ENCODE data around the gene ITPR1. TPM values are rescaled to one million over a fixed set of nuclear protein-coding genes. Genes with fewer than 3 reads are reported as not detected.

Gene ITPR1
- total RNA-seq, 2 donors from 2014 or later: 8.9 to 21.2 TPM

DNA sequence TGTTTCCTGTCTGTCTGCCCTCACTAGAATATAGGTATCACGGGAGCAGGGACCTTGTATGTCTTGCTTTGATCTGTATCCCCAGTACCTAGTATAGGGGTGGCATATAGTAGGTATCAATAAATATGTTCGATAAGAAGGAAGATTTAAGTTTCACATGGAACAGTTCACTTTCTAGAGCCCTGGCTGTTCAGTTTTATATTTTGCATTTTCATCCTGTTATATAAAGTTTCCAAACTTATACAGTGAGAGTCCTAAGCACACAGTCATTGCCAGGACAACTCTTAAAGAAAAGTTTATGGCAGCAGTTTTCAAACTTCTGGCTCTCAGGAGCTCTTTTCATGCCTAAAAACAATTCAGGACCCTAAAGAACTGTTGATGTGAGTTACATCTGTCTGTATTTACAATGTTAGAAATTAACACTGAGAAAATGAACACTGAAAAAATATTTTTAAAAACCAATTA, 13.4 kb downstream of the ITPR1 start:
- DNase-seq: no peak
- no peak for ATAC-seq
- intact Hi-C loops (cut with DNase I, micrococcal nuclease): no loop called here

DNA sequence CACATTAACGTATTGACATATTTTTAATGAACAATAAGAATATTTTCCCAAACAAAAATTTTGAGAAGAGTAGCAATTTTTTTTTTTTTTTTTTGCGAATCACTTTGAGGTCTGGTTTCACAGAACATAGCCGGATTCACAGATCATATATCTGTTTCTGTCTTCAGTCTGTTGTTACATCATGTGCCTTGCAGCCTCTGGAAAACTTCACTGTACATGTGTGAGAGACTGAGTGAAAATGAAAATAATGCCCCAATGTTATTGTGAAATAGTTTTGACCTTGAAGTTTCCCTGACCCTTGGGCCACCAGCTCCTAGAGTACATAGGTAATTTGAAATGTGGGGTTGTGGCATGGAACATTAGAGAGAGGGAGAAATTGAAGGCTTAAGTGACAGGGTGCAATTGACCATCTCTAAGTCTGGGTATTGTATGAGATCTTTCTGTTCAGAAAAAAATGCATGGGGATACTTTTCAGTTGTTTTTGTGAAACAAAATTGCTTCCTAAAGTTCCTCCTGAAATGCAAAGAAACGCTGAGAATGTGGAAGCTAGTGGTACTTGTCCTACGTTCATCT, 14.0 kb downstream of the ITPR1 start:
- ATAC-seq (no peak), DNase-seq (no peak)
- intact Hi-C loops (cut with DNase I, micrococcal nuclease): no loop called here

- ATAC-seq: no peak
- intact Hi-C loops (cut with DNase I, micrococcal nuclease): no loop called here
- no peak for DNase-seq
These were observed 15.2 kb downstream of the ITPR1 start for GRCh38 chr3:4508048-4508981.

DNA sequence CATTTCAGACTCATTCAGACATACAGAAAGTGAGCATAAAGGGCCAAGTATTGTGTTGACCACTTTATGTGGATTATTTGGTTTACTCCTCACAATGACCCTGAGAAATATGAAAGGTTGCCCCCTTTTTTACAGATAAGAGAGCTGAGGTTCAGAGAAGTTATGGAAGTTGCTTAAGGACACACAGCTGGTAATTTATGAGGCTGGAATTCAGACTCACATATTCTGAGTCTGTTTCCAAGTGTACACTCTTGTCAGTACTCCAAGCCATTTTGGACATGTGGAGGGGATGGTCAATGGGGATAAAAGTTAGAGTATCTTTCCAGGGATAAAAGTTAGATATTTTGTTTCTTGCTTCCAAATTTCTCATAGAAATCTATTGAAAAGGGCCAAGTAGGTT, 15.9 kb downstream of the ITPR1 start:
- intact Hi-C loops (cut with DNase I, micrococcal nuclease): no loop called here
- DNase-seq (no peak), ATAC-seq (no peak)

GRCh38 chr3:4509983-4510755, 17.0 kb downstream of the ITPR1 start:
- DNase-seq (no peak), ATAC-seq (no peak)
- intact Hi-C loops (cut with DNase I, micrococcal nuclease): no loop called here

DNA sequence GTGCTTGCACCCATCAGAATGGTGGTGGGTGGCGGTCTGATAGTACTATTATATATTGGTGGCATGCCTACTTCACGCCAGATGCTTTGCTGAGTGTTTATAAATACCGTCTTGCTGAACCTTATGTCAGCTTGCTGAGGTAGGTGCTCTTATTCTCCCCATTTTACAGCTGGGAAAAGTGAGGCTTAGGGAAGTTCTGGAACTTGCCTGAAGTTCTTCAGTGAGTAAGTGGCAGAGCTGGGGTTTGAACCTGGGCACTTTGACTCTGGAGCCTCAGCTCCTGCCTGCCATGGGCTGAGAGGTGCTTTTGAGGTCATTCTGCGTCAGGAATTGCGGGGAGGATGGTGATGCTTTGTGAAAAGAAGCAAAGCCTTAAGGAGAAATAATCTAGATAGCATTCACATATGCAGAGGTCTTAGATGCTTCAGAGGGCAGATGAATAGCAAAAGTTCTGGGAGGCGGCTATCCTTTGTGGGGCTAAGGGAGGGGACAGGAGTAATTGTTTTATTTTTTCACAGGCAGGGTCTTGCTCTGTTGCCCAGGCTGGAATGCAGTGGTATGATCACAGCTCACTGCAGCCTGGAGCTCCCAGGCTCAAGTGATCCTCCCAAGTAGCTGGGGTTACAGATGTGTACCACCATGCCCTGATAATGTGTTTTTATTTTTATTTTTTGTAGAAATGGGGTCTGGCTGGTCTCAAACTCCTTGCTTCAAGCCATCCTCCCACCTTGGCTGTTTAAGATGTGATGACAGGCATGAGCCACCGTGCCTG, 18.5 kb downstream of the ITPR1 start:
- ATAC-seq (no peak), DNase-seq (no peak)
- intact Hi-C loops (cut with DNase I, micrococcal nuclease): no loop called here

DNA sequence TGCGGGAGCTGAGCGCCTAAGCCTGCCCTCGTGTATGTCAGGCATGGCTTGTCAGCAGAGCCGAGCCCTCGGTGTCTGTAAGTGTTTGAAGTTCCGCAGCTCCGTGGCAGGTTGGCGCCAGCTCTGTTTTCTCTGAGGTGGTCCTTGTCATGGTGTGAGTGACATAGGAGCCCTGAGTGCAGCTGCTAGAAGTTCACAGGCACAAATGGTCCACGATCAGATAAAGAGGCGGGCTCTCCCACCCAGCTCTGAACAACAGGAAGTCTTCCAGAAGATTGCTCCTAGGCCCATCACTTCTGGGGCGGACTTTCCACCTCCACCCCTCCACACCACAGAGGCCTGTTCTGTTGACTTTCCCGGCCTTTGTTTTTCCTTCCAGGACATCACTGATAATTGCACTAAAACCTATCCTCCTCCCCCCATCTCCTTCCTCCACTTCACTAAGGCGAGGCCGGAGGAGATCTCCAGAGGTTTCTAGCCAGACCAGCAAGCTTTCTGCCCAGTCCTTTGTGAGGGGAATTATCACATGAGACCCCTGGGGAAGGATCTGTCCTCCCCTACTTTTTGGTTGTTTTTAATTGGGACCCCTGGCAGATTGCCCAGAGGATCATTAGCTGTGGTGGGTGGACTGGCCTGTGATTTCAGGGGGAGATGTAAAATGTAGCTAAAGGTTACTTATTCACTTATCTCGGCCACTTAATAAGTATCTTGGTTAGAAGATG, 19.9 kb downstream of the ITPR1 start:
- DNase-seq (no peak), ATAC-seq (no peak)
- intact Hi-C loops (cut with DNase I, micrococcal nuclease): no loop called here

- ATAC-seq (no peak), DNase-seq (no peak)
- intact Hi-C loops (cut with DNase I, micrococcal nuclease): no loop called here
These were observed 21.2 kb downstream of the ITPR1 start for GRCh38 chr3:4514321-4514720.

DNA sequence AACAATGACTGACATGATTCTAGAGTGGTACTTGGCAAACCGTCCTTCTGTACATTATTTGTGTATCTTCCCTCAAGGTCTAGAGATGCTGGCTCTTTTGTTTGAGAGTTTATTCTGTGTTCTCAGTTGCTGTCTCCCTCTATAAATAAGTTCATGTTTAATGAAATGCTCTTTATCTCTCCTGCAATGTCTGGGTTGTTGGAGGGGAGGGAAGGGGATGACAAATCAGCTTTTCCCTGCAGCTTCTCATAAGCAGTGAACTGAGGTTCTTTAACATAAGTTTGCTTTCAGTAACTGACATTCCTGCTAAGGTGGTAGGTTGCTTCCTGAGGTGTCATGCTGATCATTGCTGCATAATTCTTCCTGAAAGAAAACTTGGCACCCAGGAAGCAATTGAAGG, 21.8 kb downstream of the ITPR1 start:
- intact Hi-C loops (cut with DNase I, micrococcal nuclease): no loop called here
- DNase-seq (no peak), ATAC-seq (no peak)

- DNase-seq: no peak
- intact Hi-C loops (cut with DNase I, micrococcal nuclease): no loop called here
- no peak for ATAC-seq
These were observed 22.9 kb downstream of the ITPR1 start for GRCh38 chr3:4515916-4516579.

DNA sequence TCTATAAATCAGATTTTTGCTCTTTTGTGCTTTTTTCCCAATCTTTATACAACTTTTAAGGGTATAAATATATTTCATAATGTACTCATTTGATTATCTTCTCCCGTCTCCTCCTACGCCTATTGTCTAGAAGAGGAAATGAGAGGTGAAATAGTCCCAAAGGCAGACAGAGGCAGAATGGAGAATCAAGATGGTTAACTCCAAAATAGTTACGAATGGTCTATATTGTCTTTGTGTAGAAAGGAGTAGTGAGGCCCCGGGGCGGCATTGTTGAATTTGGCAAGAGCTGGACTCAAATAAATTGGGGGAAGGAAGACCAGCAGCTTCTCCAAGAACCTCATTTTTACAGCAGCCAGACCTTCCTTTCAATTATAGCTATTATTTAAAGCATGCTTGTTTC, 23.9 kb downstream of the ITPR1 start:
- intact Hi-C loops (cut with DNase I, micrococcal nuclease): no loop called here
- ATAC-seq: no peak
- no peak for DNase-seq

- DNase-seq (no peak), ATAC-seq (no peak)
- intact Hi-C loops (cut with DNase I, micrococcal nuclease): no loop called here
These were observed 24.6 kb downstream of the ITPR1 start for GRCh38 chr3:4517643-4518311.

DNA sequence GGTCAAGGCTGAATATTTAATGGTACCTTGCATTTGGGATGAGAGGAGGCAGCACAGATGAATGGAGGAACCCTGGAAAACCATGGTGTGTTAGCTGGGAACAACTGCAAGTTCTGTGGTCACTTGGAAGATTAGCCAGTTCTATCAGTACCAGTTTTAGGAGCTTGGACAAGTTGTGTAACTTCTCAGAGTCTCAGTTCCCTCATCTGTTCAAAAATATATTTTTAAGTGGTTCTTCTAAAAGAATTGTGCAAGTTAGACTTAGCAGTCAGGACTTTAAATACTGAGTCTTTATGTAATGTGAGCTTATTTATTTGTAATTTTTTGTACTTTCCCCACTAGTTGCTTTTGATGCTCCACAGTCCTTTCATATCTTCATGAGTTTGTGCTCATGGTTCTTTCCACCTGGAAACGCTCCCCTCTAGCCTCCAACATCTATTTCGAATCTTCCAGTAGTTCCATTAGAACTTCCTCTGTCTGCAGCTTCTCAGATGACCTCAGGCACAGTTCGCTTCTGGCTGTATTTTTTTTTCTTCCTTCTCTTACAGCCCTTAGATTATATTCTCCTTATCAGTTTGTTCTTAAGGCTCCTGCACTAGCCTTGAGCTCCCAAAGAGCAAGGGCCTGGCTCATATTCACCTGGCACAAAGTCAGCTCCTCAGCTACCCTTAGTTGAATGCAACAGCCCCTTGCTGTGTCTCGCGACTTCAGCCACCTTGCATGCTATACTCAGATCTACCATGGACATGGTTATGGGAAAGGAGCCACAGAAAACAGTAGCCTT, 27.1 kb downstream of the ITPR1 start:
- no peak for ATAC-seq
- intact Hi-C loops (cut with DNase I, micrococcal nuclease): no loop called here
- no peak for DNase-seq

GRCh38 chr3:4522947-4523346, 29.8 kb downstream of the ITPR1 start:
- intact Hi-C loops (cut with DNase I, micrococcal nuclease): no loop called here
- DNase-seq: no peak
- ATAC-seq: peak; percentile 42

- ATAC-seq (peak; percentile 56), DNase-seq (peak in 1 of 2 donors; percentile 42)
- intact Hi-C loops (cut with DNase I, micrococcal nuclease): no loop called here
These were observed 30.9 kb downstream of the ITPR1 start for GRCh38 chr3:4523710-4524698.
